ENCODE results near the gene TMEM220.

DNA sequence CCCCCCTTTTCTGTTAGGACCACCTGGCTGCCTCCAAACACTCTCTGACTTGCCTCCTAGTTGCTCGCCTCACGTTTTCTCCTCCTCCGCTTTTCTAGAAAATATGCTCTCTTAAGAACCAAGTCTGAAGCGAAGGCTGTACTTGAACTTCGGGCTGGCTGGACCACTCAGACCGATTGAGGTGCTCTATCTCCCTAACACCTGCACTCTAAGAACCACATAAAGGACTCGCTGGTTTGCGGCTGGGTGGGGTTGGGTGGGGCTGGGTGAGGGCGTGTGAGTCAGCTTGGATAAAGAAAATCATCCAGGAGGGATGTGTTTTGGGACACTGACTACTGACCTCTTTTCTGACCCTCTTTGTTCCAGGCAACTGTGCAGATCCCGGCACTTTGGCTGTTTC lies 22.9 kb upstream of the TMEM220 start:
- TF ChIP-seq NFIC (IDR thresholded peaks at IDR 0.05) (no peak), CREB1 (IDR thresholded peaks at IDR 0.05; ENCODE audit: low read depth) (no peak), EP300 (IDR thresholded peaks at IDR 0.05; ENCODE audit: borderline replicate concordance) (no peak), REST (IDR thresholded peaks at IDR 0.05; ENCODE audit: low read depth) (no peak), CEBPB (IDR thresholded peaks at IDR 0.05) (no peak)
